Measurements from ENCODE around the gene EPN3.

The EPN3 gene

GRCh38 chr17:50572541-50572940 is 40.0 kb downstream of the EPN3 start:
- no peak for DNase-seq

GRCh38 chr17:50573866-50574611 is 41.5 kb downstream of the EPN3 start:
- DNase-seq = no peak

DNA sequence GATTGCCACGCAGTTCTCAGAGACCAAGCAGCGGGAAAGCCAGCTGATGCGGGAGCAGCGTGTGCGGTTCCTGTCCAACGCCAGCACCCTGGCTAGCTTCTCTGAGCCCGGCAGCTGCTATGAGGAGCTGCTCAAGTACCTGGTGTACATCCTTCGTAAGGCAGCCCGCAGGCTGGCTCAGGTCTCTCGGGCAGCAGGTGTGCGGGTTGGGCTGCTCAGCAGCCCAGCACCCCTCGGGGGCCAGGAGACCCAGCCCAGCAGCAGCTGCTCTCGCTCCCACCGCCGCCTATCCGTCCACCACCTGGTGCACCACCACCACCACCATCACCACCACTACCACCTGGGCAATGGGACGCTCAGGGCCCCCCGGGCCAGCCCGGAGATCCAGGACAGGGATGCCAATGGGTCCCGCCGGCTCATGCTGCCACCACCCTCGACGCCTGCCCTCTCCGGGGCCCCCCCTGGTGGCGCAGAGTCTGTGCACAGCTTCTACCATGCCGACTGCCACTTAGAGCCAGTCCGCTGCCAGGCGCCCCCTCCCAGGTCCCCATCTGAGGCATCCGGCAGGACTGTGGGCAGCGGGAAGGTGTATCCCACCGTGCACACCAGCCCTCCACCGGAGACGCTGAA is 43.2 kb downstream of the EPN3 start:
- peak; percentile 79 for DNase-seq

DNA sequence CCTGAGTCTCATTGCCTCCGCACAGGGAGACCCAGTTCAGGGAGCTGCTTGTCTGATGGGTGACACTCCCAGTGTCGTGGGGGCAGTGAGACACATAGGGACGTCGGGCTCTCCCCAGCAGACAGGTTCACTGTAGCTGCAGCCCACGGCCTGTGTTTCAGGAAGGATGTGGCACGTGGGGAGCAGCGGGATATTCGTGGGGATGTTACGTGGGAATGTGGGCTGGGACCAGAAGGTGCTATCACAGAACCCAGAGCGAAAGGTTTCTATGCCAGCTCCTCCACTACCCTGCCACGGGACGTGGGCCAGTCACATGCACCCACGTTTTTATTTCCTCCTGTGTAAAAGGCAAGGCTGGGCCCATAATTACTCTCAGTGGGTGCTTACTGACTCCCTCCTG is 44.3 kb downstream of the EPN3 start:
- no peak for DNase-seq

DNA sequence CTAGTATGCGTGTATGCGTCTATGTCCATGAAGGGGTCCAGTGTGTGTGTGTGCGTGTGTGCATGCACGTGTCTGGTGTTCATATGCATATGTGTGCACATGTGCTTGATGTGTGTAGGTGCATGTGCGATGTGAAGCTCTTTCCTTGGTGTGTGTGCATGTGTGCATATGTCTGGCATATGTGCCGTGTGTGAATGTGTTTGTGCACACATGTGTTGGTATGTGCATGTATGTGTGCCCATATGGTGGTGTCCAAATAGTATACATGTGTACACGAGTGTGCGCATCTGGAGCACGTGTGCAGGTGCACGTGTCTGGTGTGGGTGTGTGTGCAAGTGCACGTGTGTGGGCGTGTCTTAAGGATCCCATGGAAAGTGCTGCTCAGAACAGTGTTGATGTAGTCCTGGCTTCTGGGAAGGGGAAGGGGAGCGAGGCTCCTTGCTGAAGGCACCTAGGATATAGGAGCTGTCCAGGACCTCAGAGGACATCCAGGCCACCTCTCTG is 45.0 kb downstream of the EPN3 start:
- DNase-seq = no peak

GRCh38 chr17:50578173-50578572 is 45.6 kb downstream of the EPN3 start:
- DNase-seq = no peak

- no peak for DNase-seq
Measured at GRCh38 chr17:50579399-50579798, 46.9 kb downstream of the EPN3 start.

DNA sequence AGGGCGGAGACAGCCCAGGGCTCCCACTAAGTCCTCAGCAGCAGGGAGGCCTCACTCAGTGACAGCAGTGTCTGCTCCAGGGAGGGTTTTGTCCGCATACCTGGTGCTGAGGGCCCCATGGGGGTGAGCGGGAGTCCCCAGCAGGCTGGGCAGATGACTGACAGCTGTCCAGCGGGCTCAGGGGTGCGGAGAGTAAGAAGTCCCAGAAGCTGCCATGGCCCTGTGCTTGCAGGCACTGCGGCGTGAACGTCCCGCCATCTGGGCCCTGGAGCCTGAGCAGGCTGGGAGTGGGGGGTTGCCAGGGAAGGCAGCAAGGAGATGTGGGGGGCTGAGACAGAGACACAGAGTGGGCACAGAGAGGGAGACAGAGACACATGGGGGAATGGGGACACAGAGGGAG is 48.1 kb downstream of the EPN3 start:
- no peak for DNase-seq

DNA sequence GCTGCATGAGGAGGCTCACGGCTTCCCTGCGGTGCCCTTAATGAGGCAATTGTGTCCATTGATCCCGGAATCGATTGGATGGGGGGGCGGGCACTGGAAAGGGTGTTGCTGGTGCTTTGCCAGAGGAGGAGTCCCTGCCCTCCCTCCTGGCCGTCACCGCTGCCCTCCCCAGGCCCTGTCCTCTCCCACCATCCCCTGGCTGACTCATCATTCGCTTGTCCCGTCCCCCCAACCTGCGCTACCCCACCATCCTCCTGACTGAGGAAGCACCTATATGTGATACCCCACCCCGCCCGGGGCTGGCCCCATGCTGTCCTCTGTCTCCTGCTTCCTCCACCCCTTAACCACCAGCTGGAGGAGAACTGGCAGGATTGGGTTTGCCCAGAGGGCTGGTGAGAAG is 48.8 kb downstream of the EPN3 start:
- no peak for DNase-seq

DNA sequence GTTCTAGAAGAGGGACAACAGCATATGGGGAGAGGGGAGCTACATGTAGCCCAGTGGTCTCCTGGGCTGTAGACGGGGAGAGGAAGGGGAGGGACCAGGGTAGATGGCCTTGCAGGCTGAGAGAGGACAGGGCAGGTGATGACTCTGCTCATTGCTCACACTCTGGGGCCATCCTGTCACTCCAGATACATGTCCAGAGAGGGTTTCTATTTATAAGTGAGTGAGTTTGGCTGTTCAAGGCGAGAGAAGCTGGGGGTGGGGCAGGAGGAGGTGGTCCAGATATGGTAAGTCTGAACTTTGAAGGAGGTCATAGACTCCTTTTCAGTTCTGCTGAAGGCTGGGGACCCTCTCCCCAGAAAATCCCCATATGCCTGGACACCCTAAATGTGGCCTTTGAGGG is 50.2 kb downstream of the EPN3 start:
- DNase-seq = no peak

DNA sequence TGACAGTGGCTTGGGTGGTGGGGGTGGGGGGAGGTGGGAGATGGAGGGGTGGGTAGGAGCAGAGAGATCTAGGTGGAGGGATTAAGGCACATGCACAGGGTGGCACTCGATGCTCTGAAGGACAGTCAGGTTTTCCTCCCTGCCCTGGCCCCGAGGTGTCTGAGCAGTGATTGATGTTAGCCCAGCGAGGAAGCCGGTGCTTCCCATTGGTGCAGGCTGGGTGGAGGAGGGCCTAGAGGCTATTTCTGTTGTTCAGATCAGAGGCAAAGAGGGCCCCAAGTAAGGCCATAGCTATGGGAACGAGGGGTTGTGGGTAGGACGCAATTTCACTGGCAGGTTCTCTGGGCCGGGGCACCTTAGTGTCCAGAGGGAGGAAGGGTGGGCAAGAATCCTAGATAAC is 51.1 kb downstream of the EPN3 start:
- DNase-seq = no peak

DNA sequence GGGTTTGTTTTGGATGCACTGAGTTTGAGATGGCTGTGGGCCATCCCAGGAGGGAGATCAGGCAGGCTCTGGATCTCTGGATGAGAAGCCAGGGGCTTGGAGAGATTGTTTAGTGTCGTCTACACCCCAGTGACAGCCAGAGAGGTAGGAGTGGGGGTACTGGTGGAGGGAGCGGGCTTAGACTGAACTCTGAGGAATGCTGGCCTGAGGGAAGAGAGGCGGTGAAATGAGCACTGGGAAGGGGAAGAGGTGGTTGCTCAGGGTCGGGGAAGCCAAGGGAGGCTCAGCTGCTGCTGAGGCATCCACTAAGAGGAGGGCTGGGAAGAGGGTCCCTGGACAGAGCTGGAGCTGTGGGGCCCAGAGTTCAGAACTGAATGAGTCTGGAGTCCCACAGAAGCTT is 51.6 kb downstream of the EPN3 start:
- DNase-seq = no peak

GRCh38 chr17:50584749-50585148 is 52.2 kb downstream of the EPN3 start:
- no peak for DNase-seq

GRCh38 chr17:50585346-50585745 is 52.8 kb downstream of the EPN3 start:
- no peak for DNase-seq

DNA sequence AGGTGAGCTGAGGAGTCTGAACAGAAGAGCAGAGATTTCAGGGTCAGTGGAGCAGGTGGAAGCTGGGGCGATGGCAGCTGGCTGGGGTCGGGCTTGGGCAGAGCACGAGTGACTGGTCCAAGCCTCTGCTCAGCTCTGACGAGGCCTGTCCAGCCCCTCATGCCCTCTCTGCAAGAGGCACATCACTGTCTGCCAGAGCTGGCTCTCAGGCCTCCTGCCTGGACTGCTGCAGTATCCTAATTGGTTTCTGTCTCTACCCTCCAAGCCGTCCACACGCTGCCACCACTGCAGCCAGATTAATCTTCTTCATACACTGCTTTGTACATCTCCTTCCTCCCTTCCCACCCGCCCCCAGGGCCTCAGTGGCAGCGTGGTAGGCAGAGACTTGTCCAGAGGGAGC is 53.4 kb downstream of the EPN3 start:
- no peak for DNase-seq

GRCh38 chr17:50586421-50587247 is 54.1 kb downstream of the EPN3 start:
- no peak for DNase-seq

GRCh38 chr17:50587571-50587970 is 55.0 kb downstream of the EPN3 start:
- DNase-seq = no peak

GRCh38 chr17:50588391-50589049 is 56.0 kb downstream of the EPN3 start:
- no peak for DNase-seq

DNA sequence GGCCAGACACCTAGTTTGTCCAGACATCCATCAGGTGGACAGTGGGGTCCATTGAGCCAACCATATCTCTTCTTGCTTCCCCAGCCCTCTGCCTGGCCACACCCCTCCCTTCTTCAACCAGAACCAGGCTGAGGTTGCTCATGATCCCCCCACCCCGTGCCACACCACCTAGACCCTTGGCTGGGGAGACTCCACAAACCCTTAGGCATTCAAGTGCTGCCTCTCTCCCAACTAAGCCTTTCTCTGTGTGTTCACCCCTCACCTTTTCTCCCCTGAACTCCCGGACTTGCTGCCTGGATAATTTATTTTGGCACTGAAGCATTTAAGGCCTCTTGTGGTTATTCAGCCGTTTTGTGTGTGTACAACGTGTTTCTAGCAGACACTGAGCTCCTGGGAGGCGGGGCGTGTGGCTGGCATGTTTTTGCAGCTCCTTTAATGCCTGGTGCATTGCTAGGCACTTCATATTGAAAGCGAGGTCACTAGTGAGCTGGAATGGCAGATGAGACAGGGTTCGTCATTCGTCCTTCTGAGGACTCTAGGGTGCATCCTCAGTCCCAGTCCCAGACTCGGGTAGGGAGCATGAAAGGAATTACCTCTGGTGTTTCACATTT is 56.7 kb downstream of the EPN3 start:
- no peak for DNase-seq

GRCh38 chr17:50590946-50591737 is 58.6 kb downstream of the EPN3 start:
- DNase-seq = no peak

- peak; percentile 96 for DNase-seq
Measured at GRCh38 chr17:50593321-50593720, 60.8 kb downstream of the EPN3 start.

Data from NCI-H510A (cell line).